CD4-positive, alpha-beta T cell (primary cell): ENCODE data around the gene GOLGA6L10. TPM values are rescaled to one million over a fixed set of nuclear protein-coding genes. Genes with fewer than 3 reads are reported as not detected.

Experiments used
- ATAC-seq: fragments of 200-7000 bp; cut with Tn5 transposase; one replicate; pipeline ENCODE4 v1.10.0; 2022; ENCODE audit warnings: mild to moderate bottlenecking; ENCODE audit not compliant: poor library complexity
- CTCF ChIA-PET: fragments of 350-600 bp; sonication (Branson Sonifier 250); formaldehyde crosslinking; loops from one replicate; lab custom pipeline; 2021; ENCODE audit warnings: antibody characterized with exemption, inconsistent platforms; lab: Charles Lee
- POLR2A ChIA-PET: fragments of 350-600 bp; sonication (Branson Sonifier 250); formaldehyde crosslinking; loops from one replicate; lab custom pipeline; 2021; ENCODE audit warnings: antibody characterized with exemption, inconsistent platforms; lab: Charles Lee
- DNase-seq, 14 experiments: peaks; one replicate each; pipeline ENCODE4 v3.0.0-alpha.2; 2013 to 2020; ENCODE audit warnings: mixed read lengths in 2 of 14
- H3K27ac ChIP-seq, 2 donors: one replicate each; pipeline versions ENCODE4 v1.5.1 to v1.7.0; 2013; ENCODE audit warnings: low read length in 2 of 2, low read depth in 1 of 2, mild to moderate bottlenecking in 1 of 2
- H3K27me3 ChIP-seq, 2 experiments: 1 replicate in 1 of 2; 2 replicates in 1 of 2; pipeline versions ENCODE4 v1.6.1 to v1.7.0; 2013; ENCODE audit warnings: low read length in 2 of 2, control low read depth in 1 of 2, mild to moderate bottlenecking in 1 of 2, moderate library complexity in 1 of 2; ENCODE audit not compliant: insufficient read depth in 2 of 2, control insufficient read depth in 1 of 2
- H3K36me3 ChIP-seq: one replicate; pipeline ENCODE4 v1.6.1; 2013; ENCODE audit warnings: low read length, control low read depth; ENCODE audit not compliant: insufficient read depth
- H3K4me1 ChIP-seq: one replicate; pipeline ENCODE4 v1.6.1; 2013; ENCODE audit warnings: low read length, control low read depth; ENCODE audit not compliant: insufficient read depth
- H3K4me3 ChIP-seq: one replicate; pipeline ENCODE4 v1.5.1; 2013; ENCODE audit warnings: mild to moderate bottlenecking, low read length, moderate library complexity
- H3K9me3 ChIP-seq, 2 experiments: 1 replicate in 1 of 2; 2 replicates in 1 of 2; pipeline versions ENCODE4 v1.6.1 to v1.7.0; 2013; ENCODE audit warnings: low read length in 2 of 2, mild to moderate bottlenecking in 2 of 2, control low read depth in 1 of 2, moderate library complexity in 1 of 2; ENCODE audit not compliant: control insufficient read depth in 1 of 2, insufficient read depth in 1 of 2
- H3K27ac Mint-ChIP-seq: one replicate; pipeline ENCODE4 v1.8.0; 2020; ENCODE audit warnings: mixed read lengths
- H3K27me3 Mint-ChIP-seq: one replicate; pipeline ENCODE4 v1.8.0; 2021; ENCODE audit warnings: mixed read lengths
- H3K36me3 Mint-ChIP-seq: one replicate; pipeline ENCODE4 v1.8.0; 2021; ENCODE audit warnings: low read depth, mixed read lengths
- H3K4me1 Mint-ChIP-seq: one replicate; pipeline ENCODE4 v1.8.0; 2021; ENCODE audit warnings: low read depth, mixed read lengths
- H3K4me3 Mint-ChIP-seq: one replicate; pipeline ENCODE4 v1.8.0; 2020; ENCODE audit warnings: mild to moderate bottlenecking, mixed read lengths
- H3K9me3 Mint-ChIP-seq: one replicate; pipeline ENCODE4 v1.8.0; 2020; ENCODE audit warnings: mixed read lengths
- CTCF ChIP-seq: fragments of 200-600 bp; IDR thresholded peaks from one replicate; pipeline ENCODE4 v1.8.0; 2022; ENCODE audit warnings: antibody characterized with exemption, mild to moderate bottlenecking
- intact Hi-C, 2 experiments: fragments of 100-400 bp; cut with DNase I in 1 of 2; cut with micrococcal nuclease in 1 of 2; formaldehyde crosslinking; loops; one replicate each; pipeline versions ENCODE4 v1.15.1 to v1.9.0; 2023 to 2025; cut with DNase I, micrococcal nuclease
- total RNA-seq, 174 experiments: library from RNA in 2 of 174; stranded (reverse) in 2 of 174; gene quantifications; one replicate each; pipeline ENCODE4 v1.2.3 and lab custom pipeline; 2021 to 2026

The GOLGA6L10 gene
- total RNA-seq, 2 experiments from 2014 or later = 0.93 to 1.1 TPM

DNA sequence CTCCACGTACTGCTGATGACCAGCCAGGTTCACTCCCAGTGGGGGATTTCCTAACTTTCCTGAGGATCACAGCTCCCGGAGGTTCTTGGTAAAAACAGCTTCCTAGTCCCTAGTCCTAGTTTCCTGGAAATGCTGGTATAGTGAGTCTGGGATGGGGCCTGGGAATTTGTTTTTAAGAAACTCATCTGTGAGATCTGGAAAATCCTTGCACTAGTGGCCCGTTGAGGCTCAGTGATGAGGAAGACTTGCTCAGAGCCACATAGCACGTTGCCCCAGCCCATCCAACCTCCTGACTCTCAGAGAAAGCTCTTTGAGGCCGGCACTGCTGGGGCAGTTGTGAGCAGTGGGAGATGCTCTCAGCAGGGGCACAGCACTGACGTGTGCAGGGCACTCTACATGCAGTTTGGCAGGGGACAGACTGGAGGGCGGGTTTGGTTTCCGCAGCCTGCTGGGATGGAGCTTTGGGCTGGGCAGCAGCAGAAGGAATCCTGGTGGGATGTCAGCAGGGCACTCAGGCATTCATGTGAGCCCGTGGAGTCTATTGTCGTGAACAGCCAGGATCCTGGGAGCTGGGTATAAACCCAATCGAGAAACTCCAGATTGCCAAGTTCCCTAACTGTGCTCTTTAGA, 55.1 kb downstream of the GOLGA6L10 start:
- no peaks in the 10 kb centered on the region for H3K9me3 ChIP-seq
- Mint-ChIP-seq H3K4me3 (no peak overlapping the region), H3K9me3 (peaks cover 6% of the 10 kb centered on the region), H3K27ac (no peak overlapping the region), H3K36me3 (no peaks in the 10 kb centered on the region), H3K27me3 (no peaks in the 10 kb centered on the region), H3K4me1 (peaks cover 28% of the 10 kb centered on the region)
- H3K4me1 ChIP-seq = peaks cover 16% of the 10 kb centered on the region
- ChIA-PET POLR2A (no interaction called here), CTCF (no interaction called here)
- H3K27ac ChIP-seq = no peak overlapping the region
- no peak for TF ChIP-seq CTCF
- DNase-seq = no peak
- intact Hi-C loops = no loop called here
- no peak for ATAC-seq
- no peak overlapping the region for H3K4me3 ChIP-seq
- no peaks in the 10 kb centered on the region for H3K27me3 ChIP-seq
- H3K36me3 ChIP-seq = no peaks in the 10 kb centered on the region

GRCh38 chr15:82292271-82292670, 57.0 kb downstream of the GOLGA6L10 start:
- no peak overlapping the region for H3K4me3 Mint-ChIP-seq
- no peak for TF ChIP-seq CTCF
- no peak for DNase-seq
- no peak for ATAC-seq
- Histone ChIP-seq H3K27ac (no peak overlapping the region), H3K4me1 (peaks cover 3% of the 10 kb centered on the region), H3K27me3 (no peaks in the 10 kb centered on the region), H3K36me3 (no peaks in the 10 kb centered on the region), H3K4me3 (no peak overlapping the region), H3K9me3 (no peaks in the 10 kb centered on the region)
- H3K27me3 Mint-ChIP-seq = no peaks in the 10 kb centered on the region
- peaks cover 8% of the 10 kb centered on the region for H3K36me3 Mint-ChIP-seq
- peaks cover 26% of the 10 kb centered on the region for H3K4me1 Mint-ChIP-seq
- H3K27ac Mint-ChIP-seq = no peak overlapping the region
- intact Hi-C loops = no loop called here
- H3K9me3 Mint-ChIP-seq = peaks cover 15% of the 10 kb centered on the region
- ChIA-PET CTCF (no interaction called here), POLR2A (no interaction called here)

Other genes starting within 250 kb of the GOLGA6L10 start
- gene EFL1, start 86.7 kb downstream of the GOLGA6L10 start, total RNA-seq = 1 to 10 TPM; 7.1 to 7.8 TPM
- 10 to 100 TPM; 11.1 to 14.9 TPM for gene SAXO2, start 86.7 kb downstream of the GOLGA6L10 start, total RNA-seq
- gene GOLGA6L9, start 80.3 kb upstream of the GOLGA6L10 start, total RNA-seq = 1 to 10 TPM; 2.0 to 2.7 TPM
- 1,000 to 10,000 TPM; 3,141 to 3,180 TPM for gene RPS17, start 191.0 kb upstream of the GOLGA6L10 start, total RNA-seq